Hepatocyte (in vitro differentiated cells): ENCODE results near the gene WDR46. TPM values are rescaled to one million over a fixed set of nuclear protein-coding genes. Genes with fewer than 3 reads are reported as not detected.
A peak's percentile ranks its signal among the peaks of the same experiment; 100 is the strongest.
"Not testable (repeated sequence)": the region's sequence is repeated elsewhere in the genome, so short reads cannot be mapped to it uniquely, and the experiment has no call there.

Experiments used
- DNase-seq: peaks from one replicate; pipeline ENCODE4 v3.0.0-alpha.2; 2016; ENCODE audit warnings: low spot score
- H2AFZ ChIP-seq: fragments of 200-600 bp; sonication (generic); 2 replicates; pipeline ENCODE4 v1.6.0; 2016; ENCODE audit warnings: antibody characterized with exemption, mild to moderate bottlenecking
- H3K27ac ChIP-seq: fragments of 200-600 bp; sonication (generic); 2 replicates; pipeline ENCODE4 v1.5.1; 2016; ENCODE audit warnings: mild to moderate bottlenecking
- H3K27me3 ChIP-seq: fragments of 200-600 bp; sonication (generic); 2 replicates; pipeline ENCODE4 v1.6.1; 2016
- H3K36me3 ChIP-seq: fragments of 200-600 bp; sonication (generic); replicated peaks from 2 replicates; pipeline ENCODE4 v1.5.1; 2016; ENCODE audit warnings: low read depth; ENCODE audit not compliant: insufficient read depth
- H3K4me1 ChIP-seq: fragments of 200-600 bp; sonication (generic); 2 replicates; pipeline ENCODE4 v1.5.1; 2016; ENCODE audit warnings: mild to moderate bottlenecking, moderate library complexity; ENCODE audit not compliant: insufficient read depth
- H3K4me2 ChIP-seq: fragments of 200-600 bp; sonication (generic); 2 replicates; pipeline ENCODE4 v1.6.0; 2016
- H3K4me3 ChIP-seq: fragments of 200-600 bp; sonication (generic); 2 replicates; pipeline ENCODE4 v1.5.1; 2016; ENCODE audit warnings: mild to moderate bottlenecking
- H3K79me2 ChIP-seq: fragments of 200-600 bp; sonication (generic); 2 replicates; pipeline ENCODE4 v1.6.0; 2017; ENCODE audit warnings: mild to moderate bottlenecking
- H3K9me2 ChIP-seq: fragments of 200-600 bp; sonication (generic); replicated peaks from 2 replicates; pipeline ENCODE4 v1.6.0; 2017; ENCODE audit warnings: mild to moderate bottlenecking; ENCODE audit not compliant: insufficient read depth
- H3K9me3 ChIP-seq: fragments of 200-600 bp; sonication (generic); 2 replicates; pipeline ENCODE4 v1.5.1; 2016; ENCODE audit warnings: low read depth, mild to moderate bottlenecking
- H4K20me1 ChIP-seq: fragments of 200-600 bp; sonication (generic); 2 replicates; pipeline ENCODE4 v1.6.0; 2016; ENCODE audit warnings: mild to moderate bottlenecking; ENCODE audit not compliant: insufficient read depth, poor library complexity, severe bottlenecking
- EZH2 ChIP-seq: fragments of 200-600 bp; sonication (generic); IDR thresholded peaks from 2 replicates; pipeline ENCODE4 v1.6.1; 2016; ENCODE audit warnings: antibody characterized with exemption, mild to moderate bottlenecking, borderline replicate concordance
- EZH2phosphoT487 ChIP-seq: fragments of 200-600 bp; sonication (generic); IDR thresholded peaks from one replicate; pipeline ENCODE4 v1.6.1; 2018; ENCODE audit warnings: antibody characterized with exemption, mild to moderate bottlenecking, low read depth, moderate library complexity; ENCODE audit not compliant: unreplicated experiment, severe bottlenecking
- WGBS: methylation state at CpG from one replicate; pipeline ENCODE4 v1.1.6; 2016; ENCODE audit warnings: low lambda C conversion rate; ENCODE audit errors: missing lambda C conversion rate; 5-methylcytosine and 5-hydroxymethylcytosine counted together
- polyA plus RNA-seq: library from polyadenylated mRNA; unstranded; fragments of >200 nt; fragmentation: Nextera tagmentation; extraction: Ambion mirVana; gene quantifications from 2 replicates; pipeline ENCODE4 v1.2.1, GENCODE V29; 2016
- total RNA-seq: library from RNA; depleted of rRNA; stranded (reverse); fragments of >200 nt; gene quantifications from 2 replicates; pipeline ENCODE4 v1.2.3, GENCODE V29; 2014
- TF ChIP-seq, protein P1 (sequence below): fragments of 200-600 bp; sonication (generic); IDR thresholded peaks from 2 replicates; pipeline ENCODE4 v1.5.1; 2016; ENCODE audit warnings: antibody characterized with exemption, mild to moderate bottlenecking; ENCODE audit not compliant: poor library complexity

The WDR46 gene
- total and polyA plus RNA-seq, 2 experiments from 2014 or later = 51.1 to 84.2 TPM

DNA sequence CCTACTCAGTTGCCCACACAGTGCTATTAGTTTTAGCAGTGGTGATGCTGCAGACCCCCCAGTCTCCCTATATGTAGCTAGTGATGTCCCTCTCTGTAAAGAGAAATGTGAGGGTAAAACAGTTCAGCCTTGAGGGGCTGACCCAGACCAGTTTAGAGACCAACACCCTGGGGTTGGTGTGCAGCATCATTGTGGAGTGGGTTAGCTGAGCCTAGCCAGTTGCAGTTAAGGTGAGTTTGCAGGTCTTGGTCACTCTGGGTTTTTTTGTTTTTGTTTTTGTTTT is 12.5 kb downstream of the WDR46 start:
- Histone ChIP-seq H3K4me3 (peak overlapping the region; percentile 74), H3K4me1 (peaks cover 51% of the 10 kb centered on the region), H3K36me3 (no peaks in the 10 kb centered on the region), H4K20me1 (peaks cover 29% of the 10 kb centered on the region), H3K9me2 (no peaks in the 10 kb centered on the region), H3K27me3 (no peaks in the 10 kb centered on the region), H3K9me3 (no peaks in the 10 kb centered on the region), H3K79me2 (peaks cover 37% of the 10 kb centered on the region), H3K27ac (peak overlapping the region; percentile 97), H2AFZ (no peak overlapping the region), H3K4me2 (peak overlapping the region; percentile 91)
- TF ChIP-seq EZH2 (no peak), EZH2phosphoT487 (no peak)
- TF ChIP-seq, protein P1, sequence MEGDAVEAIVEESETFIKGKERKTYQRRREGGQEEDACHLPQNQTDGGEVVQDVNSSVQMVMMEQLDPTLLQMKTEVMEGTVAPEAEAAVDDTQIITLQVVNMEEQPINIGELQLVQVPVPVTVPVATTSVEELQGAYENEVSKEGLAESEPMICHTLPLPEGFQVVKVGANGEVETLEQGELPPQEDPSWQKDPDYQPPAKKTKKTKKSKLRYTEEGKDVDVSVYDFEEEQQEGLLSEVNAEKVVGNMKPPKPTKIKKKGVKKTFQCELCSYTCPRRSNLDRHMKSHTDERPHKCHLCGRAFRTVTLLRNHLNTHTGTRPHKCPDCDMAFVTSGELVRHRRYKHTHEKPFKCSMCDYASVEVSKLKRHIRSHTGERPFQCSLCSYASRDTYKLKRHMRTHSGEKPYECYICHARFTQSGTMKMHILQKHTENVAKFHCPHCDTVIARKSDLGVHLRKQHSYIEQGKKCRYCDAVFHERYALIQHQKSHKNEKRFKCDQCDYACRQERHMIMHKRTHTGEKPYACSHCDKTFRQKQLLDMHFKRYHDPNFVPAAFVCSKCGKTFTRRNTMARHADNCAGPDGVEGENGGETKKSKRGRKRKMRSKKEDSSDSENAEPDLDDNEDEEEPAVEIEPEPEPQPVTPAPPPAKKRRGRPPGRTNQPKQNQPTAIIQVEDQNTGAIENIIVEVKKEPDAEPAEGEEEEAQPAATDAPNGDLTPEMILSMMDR = no peak
- no peak for DNase-seq

DNA sequence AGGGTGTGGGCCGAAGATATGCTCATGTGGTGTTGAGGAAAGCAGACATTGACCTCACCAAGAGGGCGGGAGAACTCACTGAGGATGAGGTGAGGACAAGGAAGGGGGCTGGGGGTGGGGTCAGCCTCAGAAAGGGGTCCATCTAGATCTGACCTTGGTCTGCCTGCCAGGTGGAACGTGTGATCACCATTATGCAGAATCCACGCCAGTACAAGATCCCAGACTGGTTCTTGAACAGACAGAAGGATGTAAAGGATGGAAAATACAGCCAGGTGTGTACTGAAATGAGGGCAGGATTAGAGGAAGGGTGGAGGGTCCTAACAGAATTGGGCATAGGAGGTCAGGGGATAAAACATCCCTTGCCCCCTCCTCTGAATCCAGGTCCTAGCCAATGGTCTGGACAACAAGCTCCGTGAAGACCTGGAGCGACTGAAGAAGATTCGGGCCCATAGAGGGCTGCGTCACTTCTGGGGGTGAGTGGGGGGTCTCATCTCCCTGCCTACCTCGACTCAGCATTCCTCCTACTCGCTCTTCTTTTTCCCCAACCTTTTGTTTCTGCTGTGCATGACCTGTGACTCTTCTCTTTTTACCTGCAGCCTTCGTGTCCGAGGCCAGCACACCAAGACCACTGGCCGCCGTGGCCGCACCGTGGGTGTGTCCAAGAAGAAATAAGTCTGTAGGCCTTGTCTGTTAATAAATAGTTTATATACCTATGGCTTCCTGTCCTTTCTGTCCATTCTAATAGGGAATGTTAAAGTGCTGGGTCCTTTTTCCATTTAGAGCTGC is 13.1 kb downstream of the WDR46 start:
- not testable (repeated sequence) for H3K36me3 ChIP-seq, H3K9me3 ChIP-seq, H3K27me3 ChIP-seq, H3K4me3 ChIP-seq, H3K9me2 ChIP-seq, H2AFZ ChIP-seq, DNase-seq
- Histone ChIP-seq H3K27ac (peak overlapping the region; percentile 97), H3K4me1 (peaks cover 52% of the 10 kb centered on the region), H3K79me2 (peaks cover 38% of the 10 kb centered on the region), H4K20me1 (peaks cover 29% of the 10 kb centered on the region), H3K4me2 (peak overlapping the region; percentile 91)
- 80% methylated on average over 16 of the region's 16 CpGs for WGBS

DNA sequence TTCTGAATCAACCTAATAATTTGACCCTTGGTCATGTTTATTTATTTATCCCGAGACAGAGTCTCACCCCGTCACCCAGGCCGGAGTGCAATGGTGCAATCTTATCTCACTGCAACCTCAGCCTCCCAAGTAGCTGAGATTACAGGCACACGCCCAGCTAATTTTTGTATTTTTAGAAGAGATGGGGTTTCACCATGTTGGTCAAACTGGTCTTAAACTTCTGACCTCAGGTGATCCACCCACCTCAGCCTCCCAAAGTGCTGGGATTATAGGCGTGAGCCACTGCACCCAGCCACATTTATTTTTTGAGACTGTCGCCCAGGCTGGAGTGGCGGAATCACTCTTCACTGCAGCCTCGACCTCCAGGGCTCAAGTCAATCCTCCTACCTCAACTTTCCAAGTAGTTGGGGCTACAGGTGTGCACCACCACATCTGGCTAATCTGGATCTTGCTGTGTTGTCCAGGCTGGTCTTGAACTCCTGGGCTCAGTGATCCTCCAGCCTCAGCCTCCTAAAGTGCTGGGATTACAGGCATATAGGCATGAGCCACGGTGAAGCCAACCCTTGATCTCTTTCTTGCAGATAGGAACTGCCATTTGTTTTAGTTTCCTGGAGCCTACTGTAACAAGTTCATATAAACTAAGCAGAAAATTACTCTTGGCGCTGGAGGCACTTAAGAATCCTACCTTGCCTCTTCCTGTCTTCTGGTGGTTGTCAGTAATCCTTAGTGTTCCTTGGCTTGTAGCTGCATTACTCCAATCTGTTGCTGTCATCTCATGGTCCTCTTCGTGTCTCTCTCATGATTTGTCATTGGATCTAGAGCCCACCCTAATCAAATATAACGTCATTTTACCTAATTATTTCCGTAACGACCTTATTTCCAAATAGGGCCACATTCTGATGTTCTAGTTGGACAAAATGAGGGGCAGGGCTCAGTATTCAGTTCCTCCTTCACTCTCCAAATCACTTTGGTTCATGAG is 14.8 kb downstream of the WDR46 start:
- peaks cover 52% of the 10 kb centered on the region for H3K79me2 ChIP-seq
- H3K36me3 ChIP-seq = peaks cover 3% of the 10 kb centered on the region
- no peaks in the 10 kb centered on the region for H3K9me3 ChIP-seq
- H3K27me3 ChIP-seq = no peaks in the 10 kb centered on the region
- H3K4me1 ChIP-seq = peaks cover 54% of the 10 kb centered on the region
- H3K9me2 ChIP-seq = no peaks in the 10 kb centered on the region
- peaks cover 29% of the 10 kb centered on the region for H4K20me1 ChIP-seq
- 73% methylated on average over 14 of the region's 14 CpGs for WGBS
- no peak overlapping the region for H3K4me3 ChIP-seq
- H2AFZ ChIP-seq = no peak overlapping the region
- TF ChIP-seq EZH2 = no peak
- TF ChIP-seq EZH2phosphoT487 = no peak
- TF ChIP-seq, protein P1 = no peak
- DNase-seq = no peak
- H3K27ac ChIP-seq = peak overlapping the region; percentile 1
- peak overlapping the region; percentile 91 for H3K4me2 ChIP-seq
